RWPE2 (cell line): ENCODE data around the gene NSMCE1.

Source experiments
- ATAC-seq: fragments of 200-7000 bp; cut with Tn5 transposase; 3 replicates; pipeline ENCODE4 v1.9.1; 2021; ENCODE audit warnings: low read depth
- DNase-seq: peaks from one replicate; pipeline ENCODE4 v3.0.0-alpha.2; 2020; ENCODE audit warnings: low spot score
- H3K27ac ChIP-seq: fragments of 450-650 bp; 2 replicates; pipeline ENCODE4 v1.5.1; 2017; ENCODE audit warnings: mild to moderate bottlenecking; ENCODE audit not compliant: poor library complexity, severe bottlenecking
- H3K27me3 ChIP-seq: fragments of 250-450 bp; sonication (Bioruptor Pico); 2 replicates; pipeline ENCODE4 v1.5.1; 2021; ENCODE audit warnings: mild to moderate bottlenecking, moderate library complexity; ENCODE audit not compliant: insufficient read depth, poor library complexity, severe bottlenecking
- H3K36me3 ChIP-seq: fragments of 250-450 bp; sonication (Bioruptor Pico); 2 replicates; pipeline ENCODE4 v1.5.1; 2020; ENCODE audit warnings: low read depth, mild to moderate bottlenecking, moderate library complexity
- H3K4me1 ChIP-seq: fragments of 250-450 bp; sonication (Bioruptor Pico); 2 replicates; pipeline ENCODE4 v1.5.1; 2021; ENCODE audit warnings: mild to moderate bottlenecking, moderate library complexity; ENCODE audit not compliant: insufficient read depth, poor library complexity, severe bottlenecking
- H3K4me3 ChIP-seq: fragments of 250-450 bp; sonication (Bioruptor Pico); 2 replicates; pipeline ENCODE4 v1.5.1; 2021; ENCODE audit warnings: mild to moderate bottlenecking, moderate library complexity; ENCODE audit not compliant: severe bottlenecking
- H3K9me3 ChIP-seq: fragments of 250-450 bp; sonication (Bioruptor Pico); 2 replicates; pipeline ENCODE4 v1.5.1; 2021; ENCODE audit warnings: mild to moderate bottlenecking, moderate library complexity; ENCODE audit not compliant: severe bottlenecking
- TF ChIP-seq, protein P1 (sequence below): fragments of 450-650 bp; IDR thresholded peaks from one replicate; pipeline ENCODE4 v1.5.1; 2017; ENCODE audit warnings: mild to moderate bottlenecking, moderate library complexity; ENCODE audit not compliant: poor library complexity, severe bottlenecking

The NSMCE1 gene

DNA sequence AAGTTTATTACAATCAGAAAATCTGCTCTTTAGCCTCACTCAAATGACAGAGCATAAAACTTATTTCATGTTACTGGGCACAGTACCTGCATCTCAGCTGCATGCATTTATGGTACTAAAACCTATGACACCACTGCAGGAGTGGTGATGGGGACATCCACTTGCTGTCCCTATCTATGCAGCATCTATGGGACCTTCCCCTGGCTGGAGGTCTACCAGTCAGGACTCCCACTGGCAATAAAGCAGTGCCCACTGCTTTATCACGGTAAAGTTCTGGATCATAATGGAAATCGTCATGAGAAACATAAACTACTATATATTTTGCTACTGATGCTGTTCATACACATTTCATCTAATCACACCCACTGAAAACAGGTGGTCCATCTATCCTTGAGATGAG is 26.2 kb downstream of the NSMCE1 start:
- peaks cover 23% of the 10 kb centered on the region for H3K4me1 ChIP-seq
- no peak overlapping the region for H3K4me3 ChIP-seq
- DNase-seq (no peak), ATAC-seq (no peak)
- H3K36me3 ChIP-seq = no peaks in the 10 kb centered on the region; the same call in 1 of the 2 replicates
- H3K27me3 ChIP-seq = no peaks in the 10 kb centered on the region
- H3K9me3 ChIP-seq = no peaks in the 10 kb centered on the region
- no peak overlapping the region for H3K27ac ChIP-seq
- TF ChIP-seq, protein P1, sequence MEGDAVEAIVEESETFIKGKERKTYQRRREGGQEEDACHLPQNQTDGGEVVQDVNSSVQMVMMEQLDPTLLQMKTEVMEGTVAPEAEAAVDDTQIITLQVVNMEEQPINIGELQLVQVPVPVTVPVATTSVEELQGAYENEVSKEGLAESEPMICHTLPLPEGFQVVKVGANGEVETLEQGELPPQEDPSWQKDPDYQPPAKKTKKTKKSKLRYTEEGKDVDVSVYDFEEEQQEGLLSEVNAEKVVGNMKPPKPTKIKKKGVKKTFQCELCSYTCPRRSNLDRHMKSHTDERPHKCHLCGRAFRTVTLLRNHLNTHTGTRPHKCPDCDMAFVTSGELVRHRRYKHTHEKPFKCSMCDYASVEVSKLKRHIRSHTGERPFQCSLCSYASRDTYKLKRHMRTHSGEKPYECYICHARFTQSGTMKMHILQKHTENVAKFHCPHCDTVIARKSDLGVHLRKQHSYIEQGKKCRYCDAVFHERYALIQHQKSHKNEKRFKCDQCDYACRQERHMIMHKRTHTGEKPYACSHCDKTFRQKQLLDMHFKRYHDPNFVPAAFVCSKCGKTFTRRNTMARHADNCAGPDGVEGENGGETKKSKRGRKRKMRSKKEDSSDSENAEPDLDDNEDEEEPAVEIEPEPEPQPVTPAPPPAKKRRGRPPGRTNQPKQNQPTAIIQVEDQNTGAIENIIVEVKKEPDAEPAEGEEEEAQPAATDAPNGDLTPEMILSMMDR = no peak

DNA sequence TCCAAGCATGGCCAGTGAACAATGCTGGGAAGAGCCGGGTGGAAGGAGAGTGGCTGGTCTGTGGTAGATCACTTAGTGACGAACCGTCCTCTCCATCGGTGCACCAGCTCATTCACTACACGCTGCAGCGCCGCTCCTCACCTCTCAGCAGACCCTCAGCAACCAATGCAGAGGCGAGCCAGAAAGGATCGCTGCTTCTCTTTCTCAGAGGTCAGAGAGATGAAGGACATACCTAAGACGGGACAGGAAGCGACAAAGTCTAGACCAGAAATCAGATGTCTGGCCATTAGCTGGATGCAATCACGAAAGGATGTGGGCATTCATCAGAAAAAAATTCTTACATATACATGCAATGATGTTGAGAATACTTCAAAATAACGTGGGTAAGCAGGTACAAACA is 26.9 kb downstream of the NSMCE1 start:
- no peak for DNase-seq
- no peaks in the 10 kb centered on the region for H3K9me3 ChIP-seq
- peaks cover 23% of the 10 kb centered on the region for H3K4me1 ChIP-seq
- no peak overlapping the region for H3K4me3 ChIP-seq
- no peak overlapping the region for H3K27ac ChIP-seq
- no peak for ATAC-seq
- TF ChIP-seq, protein P1 = no peak
- H3K36me3 ChIP-seq = no peaks in the 10 kb centered on the region; the same call in 1 of the 2 replicates
- no peaks in the 10 kb centered on the region for H3K27me3 ChIP-seq

DNA sequence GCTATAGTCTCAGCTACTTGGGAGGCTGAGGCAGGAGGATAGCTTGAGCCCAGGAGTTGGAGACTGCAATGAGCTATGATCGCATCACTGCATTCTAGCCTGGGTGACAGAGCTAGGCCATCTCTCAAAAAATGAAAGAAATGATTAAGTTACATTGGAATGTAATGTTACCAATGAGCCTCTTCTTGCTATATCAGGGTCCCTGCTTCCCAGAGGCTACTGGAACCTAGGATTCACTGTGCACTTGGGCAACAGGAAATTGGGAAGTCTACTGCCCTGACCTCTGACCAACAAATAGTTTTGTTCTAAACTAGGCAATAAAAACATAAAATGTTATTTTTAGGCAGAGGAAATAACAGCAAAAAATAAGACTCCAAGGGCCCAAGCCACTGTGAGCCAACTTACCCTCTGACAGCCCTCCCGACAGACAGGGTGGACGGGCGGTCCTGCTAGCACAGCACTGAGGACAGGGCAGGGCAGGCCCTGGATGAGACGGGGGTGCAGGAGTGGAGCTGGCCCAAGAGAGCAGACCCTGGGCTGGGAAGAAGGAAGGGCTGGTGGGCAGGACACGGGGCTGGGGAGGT is 27.5 kb downstream of the NSMCE1 start:
- H3K27me3 ChIP-seq = no peaks in the 10 kb centered on the region
- DNase-seq (no peak), ATAC-seq (peak; percentile 15; the same call in 1 of the 3 replicates)
- H3K27ac ChIP-seq = no peak overlapping the region
- no peaks in the 10 kb centered on the region; the same call in 1 of the 2 replicates for H3K36me3 ChIP-seq
- no peaks in the 10 kb centered on the region for H3K9me3 ChIP-seq
- TF ChIP-seq, protein P1 = no peak
- peaks cover 19% of the 10 kb centered on the region for H3K4me1 ChIP-seq
- H3K4me3 ChIP-seq = no peak overlapping the region

DNA sequence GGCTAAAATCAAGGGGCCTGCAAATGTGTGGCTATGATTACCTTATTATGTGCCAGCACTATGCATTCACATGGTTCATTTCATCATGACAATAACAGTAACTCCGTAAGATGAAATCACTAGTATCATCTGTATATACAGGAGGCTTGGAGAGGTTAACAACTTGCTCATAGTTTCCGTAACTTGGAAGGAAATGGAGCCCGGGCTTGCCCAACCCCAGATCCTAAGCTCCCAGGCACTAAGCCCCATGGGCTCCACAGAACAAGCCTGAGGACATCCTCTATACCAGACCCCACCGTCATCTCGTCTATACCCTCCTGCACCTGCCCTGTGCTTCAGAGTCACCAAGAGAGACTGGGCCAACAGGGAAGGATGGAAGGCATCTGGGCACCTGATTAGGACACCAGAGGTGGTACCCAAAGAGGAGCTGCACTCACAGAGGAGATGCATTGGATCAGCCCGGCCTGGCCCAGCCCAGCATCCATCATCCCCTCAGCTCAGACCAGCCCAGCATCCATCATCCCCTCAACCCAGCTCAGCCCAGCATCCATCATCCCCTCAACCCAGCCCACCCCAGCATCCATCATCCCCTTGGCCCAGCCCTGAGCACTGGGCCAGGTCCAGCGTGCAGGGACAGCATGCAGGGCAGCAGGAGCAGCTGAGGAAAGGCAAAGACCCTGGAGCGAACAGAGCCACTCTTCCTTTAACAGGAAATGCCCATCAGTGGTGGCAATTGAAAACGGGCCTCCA is 28.5 kb downstream of the NSMCE1 start:
- DNase-seq = no peak
- Histone ChIP-seq H3K9me3 (no peaks in the 10 kb centered on the region), H3K27ac (no peak overlapping the region), H3K27me3 (no peaks in the 10 kb centered on the region), H3K36me3 (no peaks in the 10 kb centered on the region; the same call in 1 of the 2 replicates), H3K4me3 (no peak overlapping the region), H3K4me1 (peaks cover 14% of the 10 kb centered on the region)
- no peak for ATAC-seq
- TF ChIP-seq, protein P1 = no peak

DNA sequence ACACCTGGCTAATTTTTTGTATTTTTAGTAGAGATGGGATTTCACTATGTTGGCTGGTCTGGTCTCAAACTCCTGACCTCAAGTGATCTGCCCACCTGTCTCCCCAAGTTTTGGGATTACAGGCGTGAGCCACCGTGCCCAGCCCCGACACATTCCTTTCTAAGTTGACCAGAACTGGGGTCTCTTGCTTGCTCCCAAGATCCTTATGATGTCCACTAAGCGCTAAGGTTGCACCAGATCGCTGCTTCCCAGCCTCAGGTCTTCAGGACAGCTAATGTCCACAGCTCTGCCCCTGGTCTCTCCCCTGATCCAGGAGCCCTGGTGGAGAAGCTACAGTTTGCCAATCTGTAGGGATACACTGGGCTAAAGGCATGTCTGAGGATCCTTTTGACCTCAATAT is 29.5 kb downstream of the NSMCE1 start:
- H3K27ac ChIP-seq = no peak overlapping the region
- DNase-seq (no peak), ATAC-seq (no peak)
- no peaks in the 10 kb centered on the region for H3K27me3 ChIP-seq
- TF ChIP-seq, protein P1 = no peak
- no peak overlapping the region for H3K4me3 ChIP-seq
- H3K9me3 ChIP-seq = no peaks in the 10 kb centered on the region
- H3K36me3 ChIP-seq = peaks cover 9% of the 10 kb centered on the region
- peaks cover 15% of the 10 kb centered on the region for H3K4me1 ChIP-seq
